ENCODE measurements around the gene FAM135A. TPM values are rescaled to one million over a fixed set of nuclear protein-coding genes. Genes with fewer than 3 reads are reported as not detected.
A peak's percentile ranks its signal among the peaks of the same experiment; 100 is the strongest.

FAM135A gene
- total RNA-seq, 1 donor from 2014 or later: 24.1 TPM

DNA sequence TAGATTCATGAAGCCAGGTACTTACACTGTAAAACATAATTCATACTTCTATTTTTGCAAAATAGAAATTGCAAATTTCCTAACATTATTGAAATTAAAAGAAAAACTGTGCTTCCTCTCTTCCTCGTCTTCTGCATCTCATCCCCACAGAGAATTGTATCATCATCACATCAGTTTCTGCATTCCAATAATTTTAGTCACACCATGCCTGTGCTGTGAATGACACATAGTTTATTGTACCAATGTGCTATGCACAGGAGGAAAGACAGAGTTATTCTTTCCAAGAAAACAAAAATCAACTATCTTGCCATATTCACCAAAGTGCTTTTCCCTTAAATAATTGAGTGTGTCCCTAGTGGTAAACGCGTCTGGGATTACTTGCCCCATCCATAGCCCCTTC lies 38.1 kb upstream of the FAM135A start:
- DNase-seq: no peak
- H3K9me3 ChIP-seq: no peaks in the 10 kb centered on the region
- intact Hi-C loops (cut with DNase I): no loop called here
- no peak for ATAC-seq
- no peak overlapping the region for H3K4me3 ChIP-seq
- H3K4me1 ChIP-seq: no peaks in the 10 kb centered on the region
- no peaks in the 10 kb centered on the region for H3K36me3 ChIP-seq
- no peak overlapping the region for H3K27ac ChIP-seq
- TF ChIP-seq, protein P1, sequence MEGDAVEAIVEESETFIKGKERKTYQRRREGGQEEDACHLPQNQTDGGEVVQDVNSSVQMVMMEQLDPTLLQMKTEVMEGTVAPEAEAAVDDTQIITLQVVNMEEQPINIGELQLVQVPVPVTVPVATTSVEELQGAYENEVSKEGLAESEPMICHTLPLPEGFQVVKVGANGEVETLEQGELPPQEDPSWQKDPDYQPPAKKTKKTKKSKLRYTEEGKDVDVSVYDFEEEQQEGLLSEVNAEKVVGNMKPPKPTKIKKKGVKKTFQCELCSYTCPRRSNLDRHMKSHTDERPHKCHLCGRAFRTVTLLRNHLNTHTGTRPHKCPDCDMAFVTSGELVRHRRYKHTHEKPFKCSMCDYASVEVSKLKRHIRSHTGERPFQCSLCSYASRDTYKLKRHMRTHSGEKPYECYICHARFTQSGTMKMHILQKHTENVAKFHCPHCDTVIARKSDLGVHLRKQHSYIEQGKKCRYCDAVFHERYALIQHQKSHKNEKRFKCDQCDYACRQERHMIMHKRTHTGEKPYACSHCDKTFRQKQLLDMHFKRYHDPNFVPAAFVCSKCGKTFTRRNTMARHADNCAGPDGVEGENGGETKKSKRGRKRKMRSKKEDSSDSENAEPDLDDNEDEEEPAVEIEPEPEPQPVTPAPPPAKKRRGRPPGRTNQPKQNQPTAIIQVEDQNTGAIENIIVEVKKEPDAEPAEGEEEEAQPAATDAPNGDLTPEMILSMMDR (IDR thresholded peaks at IDR 0.05): no peak
- no peaks in the 10 kb centered on the region for H3K27me3 ChIP-seq

DNA sequence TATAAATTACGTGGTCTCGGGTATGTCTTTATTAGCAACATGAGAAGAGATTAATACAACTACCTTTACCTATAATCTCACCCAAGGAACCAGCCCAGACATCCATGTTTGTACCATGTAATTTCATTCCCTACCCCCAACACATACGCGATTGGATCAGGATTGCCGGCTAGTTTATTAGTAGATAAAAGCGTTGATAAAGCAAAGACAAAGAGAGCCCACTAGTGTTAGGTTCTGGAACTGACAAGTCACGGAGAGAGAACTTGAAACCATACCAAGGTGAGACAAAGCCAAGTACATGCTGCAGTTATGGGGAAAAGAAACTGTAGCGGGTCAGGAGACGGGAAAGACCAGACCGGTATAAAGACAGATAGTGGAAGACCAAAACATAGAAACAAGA lies 37.4 kb upstream of the FAM135A start:
- no peak for ATAC-seq
- no peak overlapping the region for H3K27ac ChIP-seq

DNA sequence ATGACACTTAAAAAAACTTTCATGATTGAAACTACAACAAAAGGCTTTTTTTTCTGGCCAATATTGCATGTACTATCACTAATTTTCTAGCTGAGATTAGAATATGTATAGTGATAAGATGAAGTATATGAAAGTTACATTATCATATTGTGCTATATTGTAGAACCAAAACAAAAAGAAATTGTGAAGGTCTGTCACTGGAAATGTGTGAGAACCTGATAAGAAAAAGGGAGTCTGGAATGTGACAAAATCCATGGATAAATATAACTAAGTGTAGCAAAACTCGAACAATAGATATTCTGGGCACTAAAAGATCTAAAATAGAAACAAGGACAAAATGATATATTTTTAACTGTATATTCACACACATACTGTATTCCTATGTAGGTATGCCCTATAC lies 36.7 kb upstream of the FAM135A start:
- Histone ChIP-seq H3K4me3 (no peak overlapping the region), H3K27ac (no peak overlapping the region), H3K27me3 (no peaks in the 10 kb centered on the region), H3K4me1 (no peaks in the 10 kb centered on the region), H3K36me3 (no peaks in the 10 kb centered on the region), H3K9me3 (no peaks in the 10 kb centered on the region)
- TF ChIP-seq, protein P1 (IDR thresholded peaks at IDR 0.05): no peak
- ATAC-seq (no peak), DNase-seq (no peak)
- intact Hi-C loops (cut with DNase I): no loop called here

More for the DNA sequence above, 37.4 kb upstream of the FAM135A start:
- no peak overlapping the region for H3K4me3 ChIP-seq
- no peak for DNase-seq
- H3K4me1 ChIP-seq: no peaks in the 10 kb centered on the region
- intact Hi-C loops (cut with DNase I): no loop called here
- TF ChIP-seq, protein P1 (IDR thresholded peaks at IDR 0.05): peak; percentile 17
- no peaks in the 10 kb centered on the region for H3K9me3 ChIP-seq
- no peaks in the 10 kb centered on the region for H3K27me3 ChIP-seq
- no peaks in the 10 kb centered on the region for H3K36me3 ChIP-seq

DNA sequence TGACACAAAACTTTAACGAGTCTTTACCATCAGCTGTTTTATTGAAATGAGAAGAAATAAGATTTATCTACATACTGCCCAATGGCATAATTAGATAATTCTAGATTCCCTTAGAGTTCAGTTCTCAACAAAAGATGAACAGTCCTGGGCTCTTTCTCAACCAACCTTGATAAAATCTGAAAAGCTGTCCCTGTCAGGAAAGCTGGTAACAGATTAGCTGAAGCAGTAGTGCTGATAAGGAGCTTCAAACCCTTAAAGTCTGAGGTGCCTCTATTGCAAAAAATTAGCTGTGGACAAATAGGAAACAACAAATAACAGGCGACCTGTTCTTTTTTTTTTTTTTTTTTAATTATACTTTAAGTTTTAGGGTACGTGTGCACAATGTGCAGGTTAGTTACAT lies 35.9 kb upstream of the FAM135A start:
- TF ChIP-seq, protein P1 (IDR thresholded peaks at IDR 0.05): no peak
- Histone ChIP-seq H3K27ac (no peak overlapping the region), H3K36me3 (no peaks in the 10 kb centered on the region), H3K9me3 (no peaks in the 10 kb centered on the region), H3K27me3 (no peaks in the 10 kb centered on the region), H3K4me1 (no peaks in the 10 kb centered on the region), H3K4me3 (no peak overlapping the region)
- ATAC-seq (no peak), DNase-seq (no peak)
- intact Hi-C loops (cut with DNase I): no loop called here

DNA sequence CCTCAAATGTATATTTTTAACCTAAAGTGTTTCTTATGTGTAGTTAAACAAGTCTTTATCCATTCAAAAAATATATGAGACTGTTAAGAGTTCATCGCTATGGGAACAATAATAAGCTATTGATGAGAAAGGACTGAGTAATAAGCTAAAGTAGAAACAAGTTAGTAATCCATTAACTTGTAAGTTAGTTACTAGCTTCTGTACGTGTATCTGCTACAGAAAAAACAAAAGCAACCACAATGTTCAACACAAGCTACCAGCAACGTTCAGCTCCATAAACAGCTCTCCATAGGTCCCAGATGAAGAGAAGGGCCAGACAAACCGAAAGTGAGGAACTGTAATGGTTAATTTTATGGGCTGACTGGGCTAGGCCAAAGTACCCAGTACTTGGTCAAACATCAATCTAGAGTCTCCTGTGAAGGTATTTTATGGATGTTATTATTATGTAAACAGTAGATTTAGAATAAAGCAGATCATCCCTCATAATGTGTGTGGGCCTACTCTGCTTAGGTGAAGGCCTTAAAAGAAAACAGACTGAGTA lies 33.8 kb upstream of the FAM135A start:
- no peak overlapping the region for H3K27ac ChIP-seq
- H3K36me3 ChIP-seq: no peaks in the 10 kb centered on the region
- DNase-seq (no peak), ATAC-seq (no peak)
- intact Hi-C loops (cut with DNase I): no loop called here
- H3K9me3 ChIP-seq: no peaks in the 10 kb centered on the region
- TF ChIP-seq, protein P1 (IDR thresholded peaks at IDR 0.05): no peak
- H3K4me3 ChIP-seq: no peak overlapping the region
- H3K27me3 ChIP-seq: no peaks in the 10 kb centered on the region
- no peaks in the 10 kb centered on the region for H3K4me1 ChIP-seq

DNA sequence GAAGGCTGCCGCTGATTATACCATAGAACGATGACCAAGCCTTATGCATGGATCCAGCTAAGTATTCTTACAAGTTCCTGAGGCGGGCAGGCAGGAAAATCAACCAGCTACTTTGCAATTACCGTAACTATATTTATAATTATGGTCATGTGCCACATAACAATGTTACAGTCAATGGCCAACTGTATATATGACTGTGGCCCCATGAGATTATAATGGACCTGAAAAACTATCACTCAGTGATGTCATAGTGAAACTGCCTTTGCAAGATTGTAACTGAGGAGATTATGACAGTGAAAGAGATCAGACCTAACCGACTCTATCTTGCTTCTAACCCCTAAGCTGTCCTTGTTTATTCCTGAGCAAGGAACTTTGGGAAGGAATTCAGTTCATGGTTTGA lies 33.1 kb upstream of the FAM135A start:
- H3K9me3 ChIP-seq: no peaks in the 10 kb centered on the region
- H3K27ac ChIP-seq: no peak overlapping the region
- no peak for DNase-seq
- intact Hi-C loops (cut with DNase I): no loop called here
- no peak for ATAC-seq
- no peak overlapping the region for H3K4me3 ChIP-seq
- H3K4me1 ChIP-seq: no peaks in the 10 kb centered on the region
- no peaks in the 10 kb centered on the region for H3K36me3 ChIP-seq
- no peaks in the 10 kb centered on the region for H3K27me3 ChIP-seq
- TF ChIP-seq, protein P1 (IDR thresholded peaks at IDR 0.05): no peak
